GM18502 (cell line): Measurements from ENCODE around the gene NCF4.

Experiments used
- ATAC-seq: cut with Tn5 transposase; IDR thresholded peaks from one replicate; pipeline ENCODE4 v1.9.1; 2021; ENCODE audit warnings: mild to moderate bottlenecking; ENCODE audit not compliant: unreplicated experiment, poor library complexity

Gene NCF4

GRCh38 chr22:36860821-36861659 is at the start of gene NCF4:
Gene NCF4 (plus strand): TSS chr22:36861006. CDS start chr22:36861172, 166 bp downstream.
- peak; percentile 71 for ATAC-seq

GRCh38 chr22:36811094-36811800 is 49.6 kb upstream of the NCF4 start:
- no peak for ATAC-seq

GRCh38 chr22:36814801-36815200 is 46.0 kb upstream of the NCF4 start:
- ATAC-seq = no peak

- ATAC-seq = no peak
Measured at GRCh38 chr22:36815558-36816338, 45.1 kb upstream of the NCF4 start.

GRCh38 chr22:36816339-36816635 is 44.5 kb upstream of the NCF4 start:
- ATAC-seq = no peak

GRCh38 chr22:36816636-36817524 is 43.9 kb upstream of the NCF4 start, which contains the start of gene PVALB:
Gene PVALB (minus strand): TSS chr22:36817035. CDS start chr22:36817005, 30 bp downstream.
- no peak for ATAC-seq

- ATAC-seq = no peak
Measured at GRCh38 chr22:36817525-36817848, 43.3 kb upstream of the NCF4 start.

- no peak for ATAC-seq
Measured at GRCh38 chr22:36818010-36818642, 42.7 kb upstream of the NCF4 start.

GRCh38 chr22:36819112-36819511 is 41.7 kb upstream of the NCF4 start:
- no peak for ATAC-seq

- ATAC-seq = no peak
Measured at GRCh38 chr22:36822581-36822980, 38.2 kb upstream of the NCF4 start.

- no peak for ATAC-seq
Measured at GRCh38 chr22:36823186-36823839, 37.5 kb upstream of the NCF4 start.

- ATAC-seq = no peak
Measured at GRCh38 chr22:36824655-36825054, 36.2 kb upstream of the NCF4 start.

- no peak for ATAC-seq
Measured at GRCh38 chr22:36826262-36826661, 34.5 kb upstream of the NCF4 start.

- ATAC-seq = no peak
Measured at GRCh38 chr22:36828815-36829214, 32.0 kb upstream of the NCF4 start.

- no peak for ATAC-seq
Measured at GRCh38 chr22:36829370-36830002, 31.3 kb upstream of the NCF4 start.

- no peak for ATAC-seq
Measured at GRCh38 chr22:36830601-36831000, 30.2 kb upstream of the NCF4 start.

- ATAC-seq = no peak
Measured at GRCh38 chr22:36831206-36831605, 29.6 kb upstream of the NCF4 start.

- ATAC-seq = no peak
Measured at GRCh38 chr22:36831717-36832116, 29.1 kb upstream of the NCF4 start.

GRCh38 chr22:36833073-36833472 is 27.7 kb upstream of the NCF4 start:
- ATAC-seq = no peak
